Upper lobe of left lung (tissue), 4 donors: ENCODE measurements around the gene MOB2.

Experiments used
- CTCF ChIP-seq, 6 experiments: fragments of 450-650 bp in 4 of 6; fragments of 200-600 bp in 2 of 6; sonication (generic) in 2 of 6; IDR thresholded peaks; one replicate each; pipeline ENCODE4 v1.5.1; 2016 to 2019; ENCODE audit warnings: antibody characterized with exemption in 6 of 6
- EP300 ChIP-seq, 4 donors: sonication (generic); formaldehyde crosslinking; IDR thresholded peaks; one replicate each; pipeline ENCODE4 v1.5.1; 2017; ENCODE audit warnings: antibody characterized with exemption in 4 of 4, control low read depth in 2 of 4
- POLR2A ChIP-seq, 4 donors: fragments of 450-650 bp; IDR thresholded peaks; one replicate each; pipeline ENCODE4 v1.5.1; 2016 to 2017; ENCODE audit warnings: antibody characterized with exemption in 4 of 4, mild to moderate bottlenecking in 2 of 4
- POLR2AphosphoS5 ChIP-seq, 2 donors: sonication (generic); formaldehyde crosslinking; IDR thresholded peaks; one replicate each; pipeline ENCODE4 v1.5.1; 2017; ENCODE audit warnings: antibody characterized with exemption in 2 of 2

- TF ChIP-seq CTCF (IDR thresholded peaks at IDR 0.05) (peak in 3 of 6 experiments; percentile 19 to 42 (median 21)), POLR2AphosphoS5 (IDR thresholded peaks at IDR 0.05) (no peak), POLR2A (IDR thresholded peaks at IDR 0.05) (no peak), EP300 (IDR thresholded peaks at IDR 0.05) (no peak)
Measured at GRCh38 chr11:1486054-1486825, at the start of gene MOB2.
